ENCODE measurements around the gene POR.

The POR gene

DNA sequence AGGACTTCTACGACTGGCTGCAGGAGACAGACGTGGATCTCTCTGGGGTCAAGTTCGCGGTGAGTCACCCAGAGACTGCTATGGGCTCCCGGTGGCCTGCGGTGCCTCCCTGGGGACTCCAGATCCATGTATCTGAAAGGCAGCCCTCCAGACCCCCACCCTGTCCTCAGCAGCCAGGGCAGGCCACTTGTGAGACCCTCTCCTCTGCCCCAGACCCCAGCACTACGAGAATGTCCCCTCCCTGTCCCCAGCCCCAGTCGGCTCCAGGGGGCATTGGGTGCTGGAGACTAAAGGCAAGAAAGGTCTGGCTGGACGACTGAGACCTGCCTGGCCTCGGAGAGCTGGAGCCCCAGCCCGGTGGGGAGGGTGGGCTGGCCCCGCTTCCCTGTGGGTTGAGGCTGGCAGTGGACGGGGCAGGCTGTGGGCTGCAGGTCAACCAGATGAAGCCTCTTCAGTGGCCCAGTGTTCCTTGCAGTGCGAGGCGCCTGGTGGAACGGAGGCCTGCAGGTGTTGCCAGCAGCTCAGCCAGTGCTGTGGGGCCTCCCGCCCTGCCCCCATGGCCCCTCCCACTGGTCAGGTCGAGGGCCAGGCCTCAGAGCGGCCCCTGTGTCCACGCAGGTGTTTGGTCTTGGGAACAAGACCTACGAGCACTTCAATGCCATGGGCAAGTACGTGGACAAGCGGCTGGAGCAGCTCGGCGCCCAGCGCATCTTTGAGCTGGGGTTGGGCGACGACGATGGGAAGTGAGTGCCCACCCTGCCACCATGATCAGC lies 65.7 kb downstream of the POR start:
- DNase-seq = no peak

DNA sequence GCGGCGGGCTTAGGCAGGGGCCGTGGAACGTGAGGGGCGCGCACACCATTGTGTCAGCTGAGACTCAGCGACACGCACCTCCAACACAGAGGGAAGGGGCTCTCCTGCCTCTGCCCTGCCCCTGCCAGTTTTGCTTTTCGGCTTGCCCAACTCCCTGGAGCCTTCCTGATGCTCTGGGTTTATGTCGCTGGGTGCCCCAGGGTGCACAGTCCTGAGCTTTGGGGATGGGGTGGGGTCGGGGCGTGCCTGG lies 66.2 kb downstream of the POR start:
- no peak for DNase-seq

DNA sequence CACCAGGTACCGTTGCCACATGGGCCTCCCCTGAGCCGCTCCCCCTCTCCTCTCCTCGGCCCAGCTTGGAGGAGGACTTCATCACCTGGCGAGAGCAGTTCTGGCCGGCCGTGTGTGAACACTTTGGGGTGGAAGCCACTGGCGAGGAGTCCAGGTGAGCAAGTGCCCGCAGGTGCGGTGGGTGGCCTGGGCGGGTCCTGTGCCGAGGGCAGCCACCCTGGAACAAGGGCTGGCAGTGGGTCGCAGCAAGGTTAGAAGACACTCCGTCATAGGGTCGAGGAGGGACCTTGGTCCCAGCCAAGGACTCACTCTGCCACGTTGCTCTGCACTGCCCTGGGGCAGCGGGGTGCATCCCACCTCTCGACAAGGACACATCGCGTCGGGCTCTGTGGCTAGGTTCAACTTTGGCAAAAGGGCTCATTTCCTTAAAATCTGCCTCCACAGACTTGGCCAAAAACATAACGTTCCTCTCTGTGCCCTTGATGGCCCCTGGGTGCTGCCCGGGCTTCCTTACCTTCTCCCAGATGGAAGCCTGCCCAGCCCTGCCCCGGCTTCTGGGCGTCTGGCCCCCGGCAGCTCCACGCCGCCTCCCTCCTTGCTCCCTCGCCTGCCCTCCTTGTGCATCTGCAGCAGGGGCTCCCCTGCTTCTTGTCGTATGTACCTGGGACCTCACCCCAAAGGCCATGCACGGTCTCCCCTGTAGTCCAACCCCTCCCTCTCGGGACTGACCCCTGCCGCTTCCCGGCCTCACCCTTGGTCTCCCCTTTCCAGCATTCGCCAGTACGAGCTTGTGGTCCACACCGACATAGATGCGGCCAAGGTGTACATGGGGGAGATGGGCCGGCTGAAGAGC lies 66.7 kb downstream of the POR start:
- no peak for DNase-seq

DNA sequence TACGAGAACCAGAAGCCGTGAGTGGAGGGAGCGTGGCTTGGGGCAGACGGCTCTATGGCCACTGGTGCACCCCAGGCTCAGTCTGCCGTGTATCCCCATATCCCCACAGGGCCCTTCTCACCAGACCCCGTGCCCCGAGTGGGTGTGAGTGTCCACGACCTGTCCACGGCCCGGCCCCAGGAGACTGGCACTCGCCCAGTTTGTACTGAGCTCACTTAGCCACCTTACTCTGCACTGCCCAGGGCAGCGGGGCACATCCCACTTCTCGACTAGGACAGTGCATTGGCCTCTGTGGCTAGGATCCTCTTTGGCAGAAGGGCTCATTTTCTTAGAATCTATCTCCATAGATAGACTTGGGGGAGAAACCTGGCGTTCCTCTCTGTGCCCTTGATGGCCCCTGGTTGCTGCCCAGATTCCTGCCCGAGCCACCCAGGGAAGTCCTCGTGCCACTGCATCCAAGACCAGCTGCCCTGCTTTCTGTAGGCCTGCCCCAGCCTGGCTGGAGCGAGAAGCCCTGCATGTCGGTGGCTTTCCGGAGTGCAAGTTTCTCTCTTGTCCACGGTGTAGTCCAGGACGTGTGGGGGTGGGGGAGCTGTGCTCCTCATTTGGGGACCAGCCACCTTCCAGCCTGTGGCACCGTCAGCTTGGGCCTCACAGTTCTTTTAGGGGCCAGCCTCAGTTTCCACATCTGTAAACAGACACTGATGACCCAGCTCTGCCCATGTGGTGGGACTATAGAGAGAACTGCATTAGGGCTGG lies 67.5 kb downstream of the POR start:
- DNase-seq = no peak

DNA sequence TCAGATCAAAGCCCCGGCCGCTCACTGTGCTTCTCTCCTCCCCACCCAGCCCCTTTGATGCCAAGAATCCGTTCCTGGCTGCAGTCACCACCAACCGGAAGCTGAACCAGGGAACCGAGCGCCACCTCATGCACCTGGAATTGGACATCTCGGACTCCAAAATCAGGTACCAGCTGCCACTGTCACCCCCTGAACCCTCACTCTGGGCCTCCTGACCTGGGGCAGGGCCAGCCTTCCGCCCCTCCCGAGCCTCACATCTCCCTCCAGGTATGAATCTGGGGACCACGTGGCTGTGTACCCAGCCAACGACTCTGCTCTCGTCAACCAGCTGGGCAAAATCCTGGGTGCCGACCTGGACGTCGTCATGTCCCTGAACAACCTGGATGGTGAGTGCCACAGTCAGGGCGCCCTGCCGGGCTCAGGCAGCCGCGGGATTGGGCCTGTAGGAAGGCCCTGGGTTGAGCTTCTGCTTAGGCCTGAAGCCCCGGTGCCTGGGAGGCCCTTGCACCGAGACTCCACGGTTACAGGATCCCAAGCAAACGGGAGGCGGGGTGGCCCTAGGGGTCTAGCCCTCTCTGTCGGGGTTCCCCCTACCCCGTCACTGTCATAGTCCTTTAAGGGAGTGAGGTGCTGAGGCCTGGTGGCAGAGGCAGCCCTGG lies 68.6 kb downstream of the POR start:
- no peak for DNase-seq

DNA sequence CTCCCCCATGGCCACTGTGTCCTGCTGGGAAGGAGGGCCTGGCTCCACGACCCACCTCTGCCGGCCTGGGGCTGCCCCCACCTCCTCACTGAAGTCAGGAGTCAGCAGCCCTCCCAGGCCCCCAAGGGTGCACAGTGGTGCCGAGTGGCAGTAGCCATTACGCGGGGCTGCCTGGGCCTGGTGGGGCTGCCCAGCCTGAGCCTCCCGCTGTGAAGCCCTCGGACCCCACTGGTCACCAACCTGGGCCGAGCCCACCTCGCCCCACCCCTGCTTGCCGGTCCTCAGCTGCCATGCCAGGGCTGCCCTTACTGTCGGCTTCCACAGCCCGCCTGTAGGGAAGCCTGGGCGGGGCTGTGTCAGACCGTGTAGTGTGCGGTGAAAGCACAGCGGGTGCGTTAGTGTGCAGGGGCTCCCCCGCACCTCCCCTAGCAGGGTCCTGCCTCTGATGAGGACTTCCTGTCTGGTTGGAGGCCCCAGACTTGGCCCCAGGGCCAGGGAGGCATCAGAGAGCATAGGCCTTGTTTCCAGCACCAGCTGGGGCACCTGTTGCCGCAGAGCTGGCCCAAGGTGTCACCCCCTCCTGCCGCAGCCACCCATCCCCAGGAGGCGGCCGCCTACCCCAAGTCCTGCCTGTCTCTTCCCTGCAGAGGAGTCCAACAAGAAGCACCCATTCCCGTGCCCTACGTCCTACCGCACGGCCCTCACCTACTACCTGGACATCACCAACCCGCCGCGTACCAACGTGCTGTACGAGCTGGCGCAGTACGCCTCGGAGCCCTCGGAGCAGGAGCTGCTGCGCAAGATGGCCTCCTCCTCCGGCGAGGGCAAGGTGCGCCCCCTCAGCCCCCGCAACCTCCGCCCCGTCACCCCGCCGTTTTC lies 69.4 kb downstream of the POR start:
- no peak for DNase-seq

DNA sequence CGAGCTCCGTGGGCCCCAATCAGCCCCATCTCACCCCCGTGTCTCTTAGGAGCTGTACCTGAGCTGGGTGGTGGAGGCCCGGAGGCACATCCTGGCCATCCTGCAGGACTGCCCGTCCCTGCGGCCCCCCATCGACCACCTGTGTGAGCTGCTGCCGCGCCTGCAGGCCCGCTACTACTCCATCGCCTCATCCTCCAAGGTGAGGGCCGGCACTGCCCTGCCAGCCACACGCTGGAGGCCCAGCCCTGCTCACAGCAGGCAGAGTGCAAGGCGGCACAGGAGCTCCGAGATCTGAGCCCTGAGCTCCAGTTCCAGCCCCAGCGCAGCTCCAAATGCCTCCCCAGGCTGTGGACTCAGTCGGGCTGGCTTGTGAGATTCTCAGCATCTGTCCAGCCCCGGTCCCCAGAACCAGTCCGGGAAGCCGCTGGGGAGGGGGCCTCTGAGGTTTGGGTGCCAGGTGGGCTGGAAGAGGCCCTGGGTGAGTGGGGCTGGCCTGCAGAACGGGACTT lies 70.1 kb downstream of the POR start:
- DNase-seq = no peak

DNA sequence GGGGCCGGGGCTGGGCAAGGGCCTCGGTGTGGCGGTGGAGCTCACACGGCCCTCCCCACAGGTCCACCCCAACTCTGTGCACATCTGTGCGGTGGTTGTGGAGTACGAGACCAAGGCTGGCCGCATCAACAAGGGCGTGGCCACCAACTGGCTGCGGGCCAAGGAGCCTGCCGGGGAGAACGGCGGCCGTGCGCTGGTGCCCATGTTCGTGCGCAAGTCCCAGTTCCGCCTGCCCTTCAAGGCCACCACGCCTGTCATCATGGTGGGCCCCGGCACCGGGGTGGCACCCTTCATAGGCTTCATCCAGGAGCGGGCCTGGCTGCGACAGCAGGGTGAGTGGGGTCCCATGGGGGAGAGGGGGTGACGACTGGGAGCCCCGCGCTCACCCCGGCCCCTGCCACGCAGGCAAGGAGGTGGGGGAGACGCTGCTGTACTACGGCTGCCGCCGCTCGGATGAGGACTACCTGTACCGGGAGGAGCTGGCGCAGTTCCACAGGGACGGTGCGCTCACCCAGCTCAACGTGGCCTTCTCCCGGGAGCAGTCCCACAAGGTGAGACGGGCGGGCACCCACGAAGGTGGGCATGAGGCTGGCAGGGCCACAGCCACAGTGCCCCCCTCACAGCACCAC lies 70.7 kb downstream of the POR start:
- DNase-seq = no peak

DNA sequence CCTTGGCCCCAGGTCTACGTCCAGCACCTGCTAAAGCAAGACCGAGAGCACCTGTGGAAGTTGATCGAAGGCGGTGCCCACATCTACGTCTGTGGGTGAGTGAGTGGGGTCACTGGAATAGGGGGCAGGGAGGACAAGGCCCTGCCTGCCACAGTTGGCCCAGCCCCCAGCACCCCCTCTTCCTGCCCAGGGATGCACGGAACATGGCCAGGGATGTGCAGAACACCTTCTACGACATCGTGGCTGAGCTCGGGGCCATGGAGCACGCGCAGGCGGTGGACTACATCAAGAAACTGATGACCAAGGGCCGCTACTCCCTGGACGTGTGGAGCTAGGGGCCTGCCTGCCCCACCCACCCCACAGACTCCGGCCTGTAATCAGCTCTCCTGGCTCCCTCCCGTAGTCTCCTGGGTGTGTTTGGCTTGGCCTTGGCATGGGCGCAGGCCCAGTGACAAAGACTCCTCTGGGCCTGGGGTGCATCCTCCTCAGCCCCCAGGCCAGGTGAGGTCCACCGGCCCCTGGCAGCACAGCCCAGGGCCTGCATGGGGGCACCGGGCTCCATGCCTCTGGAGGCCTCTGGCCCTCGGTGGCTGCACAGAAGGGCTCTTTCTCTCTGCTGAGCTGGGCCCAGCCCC lies 71.3 kb downstream of the POR start:
- DNase-seq = no peak

DNA sequence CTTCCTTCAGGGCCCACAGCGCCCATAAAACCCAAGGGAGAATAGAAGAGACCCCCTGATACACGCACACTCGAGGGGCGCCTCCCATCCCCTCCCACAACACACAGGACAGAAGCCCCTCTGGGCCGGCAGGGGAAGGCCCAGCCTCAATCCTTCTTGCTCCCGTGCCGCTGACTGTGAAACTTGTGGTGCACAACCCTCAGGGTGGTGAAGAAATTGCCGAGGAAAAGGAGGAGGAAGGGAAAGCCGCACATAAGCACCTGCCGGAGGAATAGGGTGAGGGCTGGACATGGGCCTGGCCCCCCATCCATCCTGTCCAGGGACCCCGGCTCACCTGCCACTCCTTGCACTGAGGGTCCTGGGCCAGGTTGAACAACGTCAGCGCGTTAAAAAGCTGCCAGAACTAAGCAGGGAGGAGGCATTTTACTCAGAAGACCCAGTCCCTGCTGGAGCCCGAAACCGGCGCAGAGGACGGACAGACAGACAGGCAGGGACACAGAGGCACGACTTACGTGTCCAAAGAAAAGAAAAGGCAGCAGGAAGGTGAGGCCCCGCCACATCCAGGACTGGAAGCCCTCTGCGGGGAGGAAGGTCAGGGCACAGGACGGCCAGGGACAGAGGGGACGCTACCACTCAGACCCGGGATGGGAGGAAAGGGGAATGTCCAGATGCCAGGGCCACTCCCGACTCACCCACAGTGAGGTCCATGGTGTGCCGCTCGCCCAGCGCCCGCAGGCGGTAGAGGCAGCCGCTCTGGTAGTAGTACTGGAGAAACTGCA lies 72.3 kb downstream of the POR start:
- no peak for DNase-seq

DNA sequence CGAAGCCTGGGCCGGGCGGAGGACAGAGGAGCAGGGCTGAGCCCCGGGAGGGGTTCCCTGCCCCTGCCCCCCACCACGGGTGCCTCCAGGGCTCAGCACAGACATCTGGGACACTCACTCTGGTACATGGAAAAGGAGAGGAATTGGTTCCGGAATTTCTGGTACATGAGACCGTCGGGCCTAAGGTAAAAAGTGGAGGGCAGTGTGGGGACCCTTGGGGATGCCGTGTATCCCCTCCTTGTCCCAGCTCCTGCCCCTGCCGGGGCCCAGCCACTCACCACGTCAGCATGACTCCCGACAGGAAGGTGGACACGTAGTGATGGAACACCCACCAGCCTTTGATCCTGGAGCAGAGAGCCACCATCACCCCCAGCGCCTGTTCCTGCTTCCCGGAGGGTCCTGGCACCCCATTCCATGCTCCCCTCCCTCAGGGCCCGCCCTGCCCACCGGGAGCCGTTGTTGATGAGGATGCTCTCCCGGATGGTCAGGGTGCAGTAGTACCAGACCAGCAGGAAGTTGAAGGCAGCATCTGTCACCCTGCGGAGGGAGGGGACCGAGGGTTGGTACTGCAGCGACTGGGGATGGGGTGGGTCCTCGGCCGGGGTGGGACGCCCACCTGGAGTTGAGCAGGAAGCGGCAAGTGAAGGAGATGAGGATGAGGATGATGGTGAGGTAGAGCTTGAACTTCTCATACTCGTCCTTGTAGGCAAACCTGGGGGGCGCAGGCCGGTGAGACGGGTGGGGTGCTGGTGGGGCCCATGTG lies 73.0 kb downstream of the POR start:
- no peak for DNase-seq

DNA sequence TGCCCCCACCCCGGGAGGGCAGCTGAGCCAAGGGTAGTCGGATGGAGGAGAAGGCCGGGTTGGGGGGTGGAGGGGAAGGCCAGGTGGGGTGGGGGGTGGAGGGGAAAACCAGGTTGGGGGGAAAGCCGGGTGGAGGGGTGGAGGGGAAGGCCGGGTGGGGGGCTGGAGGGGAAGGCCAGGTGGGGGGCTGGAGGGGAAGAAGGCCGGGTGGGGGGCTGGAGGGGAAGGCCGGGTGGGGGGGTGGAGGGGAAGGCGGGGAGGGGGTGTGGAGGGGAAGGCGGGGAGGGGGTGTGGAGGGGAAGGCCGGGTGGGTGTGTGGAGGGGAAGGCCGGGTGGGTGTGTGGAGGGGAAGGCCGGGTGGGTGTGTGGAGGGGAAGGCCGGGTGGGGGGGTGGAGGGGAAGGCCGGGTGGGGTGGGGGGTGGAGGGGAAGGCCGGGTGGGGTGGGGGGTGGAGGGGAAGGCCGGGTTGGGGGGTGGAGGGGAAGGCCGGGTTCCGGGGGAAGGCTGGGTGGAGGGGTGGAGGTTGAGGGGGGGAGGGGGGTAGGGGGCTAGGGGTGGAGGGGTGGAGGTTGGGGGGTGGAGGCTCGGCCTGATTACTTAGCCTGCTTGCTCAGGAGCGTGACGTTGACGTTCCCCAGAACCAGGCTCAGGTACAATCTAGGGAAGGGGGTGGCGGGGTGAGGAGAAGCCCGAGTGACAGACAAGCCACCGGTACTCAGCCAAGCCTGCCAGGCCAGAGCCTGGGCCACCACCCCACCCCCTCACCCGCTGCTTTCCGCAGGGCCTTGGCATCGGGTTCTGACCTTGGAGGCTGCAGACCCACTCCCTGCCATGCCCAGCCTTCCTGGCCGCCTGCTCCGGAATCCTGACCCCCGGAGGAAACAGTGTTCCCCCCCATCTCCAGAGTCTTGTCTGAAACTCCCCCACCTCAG lies 73.9 kb downstream of the POR start:
- DNase-seq = no peak

DNA sequence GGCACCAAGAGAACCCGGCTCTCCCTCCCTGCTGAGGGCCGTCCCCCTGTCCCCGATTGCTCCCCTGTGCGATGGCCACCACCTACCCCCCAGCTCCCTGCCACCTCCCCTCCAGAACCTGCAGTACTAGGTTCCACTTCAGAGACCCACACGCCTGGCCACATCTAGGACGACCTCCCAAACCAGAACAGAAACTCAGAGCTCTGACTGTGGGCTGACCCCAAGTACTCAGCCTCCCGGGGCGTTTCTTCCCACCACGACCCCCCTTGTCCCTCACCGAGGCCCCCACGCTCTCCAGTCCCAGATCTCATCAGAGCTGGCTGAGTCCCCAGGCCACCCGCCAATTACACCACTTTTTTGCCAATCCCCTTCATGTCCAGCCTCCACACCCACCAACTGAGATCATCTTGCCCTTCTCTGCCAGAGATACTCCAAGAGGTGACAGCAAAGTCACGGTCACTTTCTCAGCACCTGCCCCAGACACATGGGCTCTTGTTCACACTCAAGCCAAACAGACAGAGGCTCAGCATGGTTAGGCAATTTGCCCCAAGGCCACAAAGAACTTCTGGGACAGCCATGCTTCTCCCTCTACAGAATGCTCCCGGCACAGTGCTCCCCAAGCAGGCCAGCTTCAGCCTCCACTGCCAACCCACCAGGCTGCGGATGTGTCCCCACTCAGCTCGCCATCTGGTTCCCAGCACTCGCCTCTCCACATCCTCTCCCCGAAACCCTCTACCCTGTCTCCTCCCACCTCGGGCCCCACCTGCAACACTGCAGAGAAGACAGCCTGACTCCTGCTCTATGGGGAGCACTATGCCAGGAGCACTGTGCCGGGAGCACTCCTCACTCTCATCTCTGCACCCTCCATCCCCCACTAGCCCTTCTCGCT lies 74.8 kb downstream of the POR start:
- DNase-seq = no peak

DNA sequence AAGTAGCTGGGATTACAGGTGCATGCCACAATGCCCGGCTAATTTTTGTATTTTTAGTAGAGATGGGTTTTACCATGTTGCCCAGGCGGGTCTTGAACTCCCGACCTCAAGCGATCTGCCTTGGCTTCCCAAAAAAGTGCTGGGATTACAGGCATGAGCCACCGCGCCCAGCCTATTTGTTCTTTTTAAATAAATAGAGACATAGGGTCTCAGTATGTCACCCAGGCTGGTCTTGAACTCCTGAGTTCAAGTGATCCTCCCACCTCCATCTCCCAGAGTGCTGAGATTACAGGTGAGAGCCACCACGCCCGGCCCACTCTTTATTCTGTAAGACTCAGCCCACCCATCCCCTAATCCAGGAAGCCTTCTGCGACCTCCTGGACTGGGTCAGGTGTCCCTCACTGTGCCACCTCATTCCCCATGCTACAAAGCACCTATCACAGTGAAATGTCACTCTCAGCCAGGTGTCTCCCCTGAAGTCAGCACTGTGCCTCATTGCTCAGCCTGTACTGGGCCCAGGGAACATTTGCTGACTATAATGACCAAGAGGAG lies 76.7 kb downstream of the POR start:
- no peak for DNase-seq

DNA sequence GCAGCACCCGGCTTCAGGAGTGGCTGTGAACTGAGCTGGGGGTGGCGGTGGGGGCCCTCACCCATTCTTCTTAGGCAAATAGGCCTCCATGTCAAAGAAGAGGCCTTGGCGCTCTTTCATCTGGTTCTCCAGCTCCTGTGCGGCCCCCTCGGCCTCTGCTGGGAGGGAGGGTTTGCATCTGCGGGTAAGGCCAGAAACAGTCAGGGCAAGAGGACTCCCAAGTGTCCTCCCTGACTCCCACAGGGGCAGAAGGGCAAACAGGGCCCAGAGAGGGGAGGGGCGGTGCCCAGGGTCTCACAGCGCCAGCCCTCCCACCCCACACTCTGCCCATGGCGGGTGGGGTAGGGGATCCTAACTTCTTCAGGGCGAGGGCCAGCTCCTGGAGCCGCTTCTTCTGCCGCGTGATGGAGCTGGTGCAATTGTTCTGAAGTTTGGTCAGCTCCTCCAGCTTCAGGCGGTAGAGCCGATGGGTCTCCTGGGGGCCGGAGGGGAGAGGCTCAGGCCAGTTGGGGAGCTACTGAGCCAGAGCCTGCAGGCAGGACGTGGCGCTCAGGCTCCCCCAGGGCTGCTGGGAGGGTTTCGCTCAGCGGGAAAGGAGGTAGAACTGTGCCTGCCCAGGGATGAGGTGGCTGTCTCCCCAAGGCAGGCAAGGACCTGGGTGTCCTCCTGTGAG lies 77.3 kb downstream of the POR start:
- no peak for DNase-seq

DNA sequence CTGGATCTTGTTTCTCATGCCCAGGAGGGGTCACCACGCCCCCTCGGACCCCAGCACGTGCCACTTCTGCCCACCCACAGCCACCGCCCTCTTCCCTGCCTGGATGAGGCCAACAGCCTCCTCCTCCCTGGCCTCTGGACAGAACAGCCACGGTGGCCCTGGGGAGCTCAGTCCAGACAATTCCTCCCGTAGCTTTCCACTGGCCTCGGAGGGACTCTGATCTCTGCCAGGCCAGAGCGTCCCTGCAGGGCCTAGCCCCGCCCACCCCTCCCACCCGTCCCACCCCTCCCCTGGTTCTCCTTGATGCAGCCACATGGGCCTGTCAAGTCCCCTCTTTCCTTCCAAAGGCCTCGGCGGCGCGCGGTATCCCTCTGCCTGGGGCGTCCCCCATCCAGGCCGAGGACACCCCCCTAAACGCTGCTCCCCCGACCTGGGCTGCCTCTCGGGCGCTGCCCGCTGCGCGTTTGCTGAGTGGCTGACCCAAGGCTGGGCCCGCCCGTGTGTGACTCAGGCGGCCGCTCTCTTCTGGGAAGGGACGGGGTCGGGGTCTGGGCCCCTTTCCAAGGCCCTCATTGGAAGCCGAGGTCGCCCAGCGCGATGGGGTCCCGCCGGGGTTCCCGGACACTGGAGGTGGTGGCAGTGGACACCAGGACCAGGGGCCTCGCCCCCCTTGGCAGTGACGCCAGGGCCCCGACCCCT lies 78.9 kb downstream of the POR start:
- DNase-seq = no peak

All from activated effector memory CD4-positive, alpha-beta T cell treated with anti-CD3 and anti-CD28 coated beads, Interleukin-2, amount 50 U/mL, for 16 hours (primary cell).